A673 (cell line): ENCODE data around the gene VAPA. TPM values are rescaled to one million over a fixed set of nuclear protein-coding genes. Genes with fewer than 3 reads are reported as not detected.

Experiments used
- BruUV-seq: library from RNA; stranded (reverse); fragments of 400-500 nt; replicated peaks from 2 replicates; lab custom pipeline; 2021; lab: Mats Ljungman, UMichigan
- CTCF ChIA-PET: fragments of 300-600 bp; sonication (Branson Sonifier 250); formaldehyde crosslinking; loops from one replicate; lab custom pipeline; 2022; ENCODE audit warnings: antibody characterized with exemption; lab: Charles Lee
- POLR2A ChIA-PET: fragments of 300-600 bp; sonication (Branson Sonifier 250); formaldehyde crosslinking; loops from one replicate; lab custom pipeline; 2022; ENCODE audit warnings: antibody characterized with exemption; ENCODE audit not compliant: low non-redundant PET; lab: Charles Lee
- DNase-seq: peaks from one replicate; pipeline ENCODE4 v3.0.0-alpha.2; 2015; ENCODE audit warnings: low spot score
- H3K27ac ChIP-seq: fragments of 200-600 bp; sonication (generic); 2 replicates; pipeline ENCODE4 v1.5.1; 2016; ENCODE audit warnings: mixed run types, low read depth, mild to moderate bottlenecking, mixed read lengths, antibody characterized with exemption, low read length; ENCODE audit not compliant: poor library complexity, severe bottlenecking
- H3K27me3 ChIP-seq: fragments of 200-600 bp; sonication (generic); replicated peaks from 2 replicates; pipeline ENCODE4 v1.6.1; 2017; ENCODE audit warnings: mixed run types, low read depth, mild to moderate bottlenecking, mixed read lengths, antibody characterized with exemption, low read length; ENCODE audit not compliant: insufficient read depth, poor library complexity
- H3K36me3 ChIP-seq: fragments of 200-600 bp; sonication (generic); 2 replicates; pipeline ENCODE4 v1.6.1; 2016; ENCODE audit warnings: mixed run types, mild to moderate bottlenecking, mixed read lengths, antibody characterized with exemption, low read length; ENCODE audit not compliant: insufficient read depth, poor library complexity, severe bottlenecking
- H3K4me1 ChIP-seq: fragments of 200-600 bp; sonication (generic); 2 replicates; pipeline ENCODE4 v1.6.1; 2017; ENCODE audit warnings: mixed run types, mild to moderate bottlenecking, mixed read lengths, antibody characterized with exemption, low read length; ENCODE audit not compliant: insufficient read depth, poor library complexity, severe bottlenecking
- H3K4me3 ChIP-seq: fragments of 200-600 bp; sonication (generic); 2 replicates; pipeline ENCODE4 v1.5.1; 2016; ENCODE audit warnings: low read depth, mixed run types, mild to moderate bottlenecking, mixed read lengths, low read length; ENCODE audit not compliant: poor library complexity, severe bottlenecking
- H3K9me3 ChIP-seq: fragments of 200-600 bp; sonication (generic); 2 replicates; pipeline ENCODE4 v1.6.1; 2016; ENCODE audit warnings: mixed run types, low read depth, mild to moderate bottlenecking, mixed read lengths, antibody characterized with exemption, low read length; ENCODE audit not compliant: poor library complexity, severe bottlenecking
- EZH2 ChIP-seq: fragments of 200-600 bp; sonication (generic); IDR thresholded peaks from 2 replicates; pipeline ENCODE4 v1.6.1; 2017; ENCODE audit warnings: borderline replicate concordance, low read depth, mild to moderate bottlenecking, mixed read lengths, antibody characterized with exemption, low read length; ENCODE audit not compliant: poor library complexity, severe bottlenecking
- intact Hi-C: fragments of 100-400 bp; cut with micrococcal nuclease; formaldehyde crosslinking; loops from one replicate; pipeline ENCODE4 v1.10.0; 2022; ENCODE audit not compliant: unreplicated experiment
- total RNA-seq: library from RNA; stranded (reverse); gene quantifications from 2 replicates; pipeline ENCODE4 v1.2.3, GENCODE V29; 2021
- TF ChIP-seq, protein P1 (sequence below): fragments of 300-800, 200-600 bp; sonication (generic); conservative IDR thresholded peaks from 2 replicates; pipeline ENCODE4 v1.5.1; 2017; ENCODE audit warnings: low read depth, mild to moderate bottlenecking, antibody characterized with exemption, low read length, moderate library complexity, mixed read lengths

Gene VAPA
- total RNA-seq, 1 experiment from 2014 or later, result 185 TPM

- TF ChIP-seq EZH2, result no peak
- TF ChIP-seq, protein P1, sequence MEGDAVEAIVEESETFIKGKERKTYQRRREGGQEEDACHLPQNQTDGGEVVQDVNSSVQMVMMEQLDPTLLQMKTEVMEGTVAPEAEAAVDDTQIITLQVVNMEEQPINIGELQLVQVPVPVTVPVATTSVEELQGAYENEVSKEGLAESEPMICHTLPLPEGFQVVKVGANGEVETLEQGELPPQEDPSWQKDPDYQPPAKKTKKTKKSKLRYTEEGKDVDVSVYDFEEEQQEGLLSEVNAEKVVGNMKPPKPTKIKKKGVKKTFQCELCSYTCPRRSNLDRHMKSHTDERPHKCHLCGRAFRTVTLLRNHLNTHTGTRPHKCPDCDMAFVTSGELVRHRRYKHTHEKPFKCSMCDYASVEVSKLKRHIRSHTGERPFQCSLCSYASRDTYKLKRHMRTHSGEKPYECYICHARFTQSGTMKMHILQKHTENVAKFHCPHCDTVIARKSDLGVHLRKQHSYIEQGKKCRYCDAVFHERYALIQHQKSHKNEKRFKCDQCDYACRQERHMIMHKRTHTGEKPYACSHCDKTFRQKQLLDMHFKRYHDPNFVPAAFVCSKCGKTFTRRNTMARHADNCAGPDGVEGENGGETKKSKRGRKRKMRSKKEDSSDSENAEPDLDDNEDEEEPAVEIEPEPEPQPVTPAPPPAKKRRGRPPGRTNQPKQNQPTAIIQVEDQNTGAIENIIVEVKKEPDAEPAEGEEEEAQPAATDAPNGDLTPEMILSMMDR, result no peak
- no peak overlapping the region for H3K4me3 ChIP-seq
- intact Hi-C loops, result no loop called here
- no peaks in the 10 kb centered on the region for H3K27me3 ChIP-seq
- peaks cover 23% of the 10 kb centered on the region for H3K4me1 ChIP-seq
- H3K36me3 ChIP-seq, result no peaks in the 10 kb centered on the region
- ChIA-PET POLR2A (no interaction called here), CTCF (no interaction called here)
- peaks cover 15% of the 10 kb centered on the region for H3K9me3 ChIP-seq
- no TSS peak for BruUV-seq
- DNase-seq, result no peak
- H3K27ac ChIP-seq, result no peak overlapping the region
Observed at GRCh38 chr18:9867071-9867594, 46.7 kb upstream of the VAPA start.

- peaks cover 15% of the 10 kb centered on the region for H3K9me3 ChIP-seq
- TF ChIP-seq, protein P1, result no peak
- no peak for TF ChIP-seq EZH2
- intact Hi-C loops, result no loop called here
- no peaks in the 10 kb centered on the region for H3K27me3 ChIP-seq
- DNase-seq, result no peak
- H3K4me3 ChIP-seq, result no peak overlapping the region
- peaks cover 23% of the 10 kb centered on the region for H3K4me1 ChIP-seq
- ChIA-PET POLR2A (no interaction called here), CTCF (no interaction called here)
- no TSS peak for BruUV-seq
- H3K36me3 ChIP-seq, result no peaks in the 10 kb centered on the region
- peak overlapping the region; percentile 72 for H3K27ac ChIP-seq
Observed at GRCh38 chr18:9868857-9869714, 44.7 kb upstream of the VAPA start.

- no peak for TF ChIP-seq EZH2
- TF ChIP-seq, protein P1, result no peak
- Histone ChIP-seq H3K4me1 (peaks cover 23% of the 10 kb centered on the region), H3K9me3 (peaks cover 15% of the 10 kb centered on the region), H3K27me3 (no peaks in the 10 kb centered on the region), H3K4me3 (no peak overlapping the region), H3K27ac (peak overlapping the region; percentile 72), H3K36me3 (no peaks in the 10 kb centered on the region)
- intact Hi-C loops, result no loop called here
- BruUV-seq, result no TSS peak
- peak; percentile 52 for DNase-seq
- ChIA-PET CTCF (no interaction called here), POLR2A (no interaction called here)
Observed at GRCh38 chr18:9869715-9870430, 43.9 kb upstream of the VAPA start.
